SJSA1 (cell line): ENCODE data around the gene PRKD3. TPM values are rescaled to one million over a fixed set of nuclear protein-coding genes. Genes with fewer than 3 reads are reported as not detected.

Experiments used
- DNase-seq, 2 experiments: peaks; one replicate each; pipeline ENCODE4 v3.0.0-alpha.2; 2015 to 2020; ENCODE audit warnings: low spot score in 2 of 2, low read depth in 1 of 2
- H3K27ac ChIP-seq: fragments of 250-450 bp; sonication (Bioruptor Pico); 2 replicates; pipeline ENCODE4 v1.5.1; 2020; ENCODE audit warnings: mild to moderate bottlenecking, moderate library complexity
- H3K27me3 ChIP-seq: fragments of 250-450 bp; sonication (Bioruptor Pico); replicated peaks from 2 replicates; pipeline ENCODE4 v1.5.1; 2020; ENCODE audit warnings: mild to moderate bottlenecking, moderate library complexity
- H3K36me3 ChIP-seq: fragments of 250-450 bp; sonication (Bioruptor Pico); 2 replicates; pipeline ENCODE4 v1.5.1; 2020; ENCODE audit warnings: mild to moderate bottlenecking
- H3K4me1 ChIP-seq: fragments of 250-450 bp; sonication (Bioruptor Pico); replicated peaks from 2 replicates; pipeline ENCODE4 v1.6.1; 2021; ENCODE audit warnings: mild to moderate bottlenecking
- H3K4me3 ChIP-seq: fragments of 250-450 bp; sonication (Bioruptor Pico); 2 replicates; pipeline ENCODE4 v1.5.1; 2020; ENCODE audit warnings: mild to moderate bottlenecking
- H3K9me3 ChIP-seq: fragments of 250-450 bp; sonication (Bioruptor Pico); replicated peaks from 2 replicates; pipeline ENCODE4 v1.5.1; 2020; ENCODE audit warnings: mild to moderate bottlenecking
- total RNA-seq: library from RNA; depleted of rRNA; stranded (reverse); fragments of >200 nt; shearing (Covaris generic); gene quantifications from 2 replicates; pipeline ENCODE4 v1.2.3, GENCODE V29; 2014

Gene PRKD3
- total RNA-seq, 1 experiment from 2014 or later: 78.9 TPM

DNA sequence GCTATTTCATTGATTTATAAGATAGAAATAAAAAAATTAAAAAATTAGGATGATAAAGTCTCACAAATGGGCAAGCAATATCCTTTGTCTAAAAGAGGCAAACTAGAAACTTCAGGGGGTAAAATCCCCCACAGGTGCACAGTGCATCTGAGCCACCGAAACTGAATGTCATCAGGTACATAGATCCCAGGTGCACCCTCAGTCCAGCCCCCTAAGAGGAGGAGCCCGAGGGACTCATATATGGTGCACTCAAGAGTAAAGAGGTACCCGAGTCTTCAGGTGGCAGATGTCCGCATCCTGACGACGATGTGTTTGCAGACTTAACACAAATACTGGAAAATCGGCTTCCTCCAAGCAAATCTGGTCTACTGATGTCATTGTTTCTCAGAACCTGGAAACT, 31.1 kb upstream of the PRKD3 start:
- H3K4me1 ChIP-seq: no peaks in the 10 kb centered on the region
- no peak for DNase-seq
- no peaks in the 10 kb centered on the region for H3K36me3 ChIP-seq
- H3K27ac ChIP-seq: no peak overlapping the region
- no peaks in the 10 kb centered on the region for H3K9me3 ChIP-seq
- H3K4me3 ChIP-seq: no peak overlapping the region
- H3K27me3 ChIP-seq: 0 out of 2 replicates have a peak, but pooled peaks cover 2% of the 10 kb centered on the region

DNA sequence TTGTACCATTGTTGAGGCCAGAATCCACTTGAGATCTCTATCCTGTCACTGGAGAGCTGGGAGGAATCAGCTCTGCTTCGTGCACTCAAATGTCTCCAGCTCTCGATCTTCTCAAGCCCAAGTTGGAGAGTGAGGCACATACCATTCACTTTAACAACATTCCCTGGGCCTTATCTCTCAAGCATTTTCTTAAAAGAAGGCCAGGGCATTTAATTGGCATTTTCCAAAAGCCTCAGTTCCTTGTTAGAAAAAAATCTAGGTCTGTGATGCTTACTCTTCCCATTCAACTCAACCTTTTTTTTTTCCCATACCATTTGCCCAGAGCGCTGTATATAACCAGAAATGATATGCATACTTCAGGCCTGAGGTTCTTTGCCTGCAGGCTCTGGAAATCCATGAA, 29.9 kb upstream of the PRKD3 start:
- no peaks in the 10 kb centered on the region for H3K4me1 ChIP-seq
- H3K36me3 ChIP-seq: no peaks in the 10 kb centered on the region
- no peak overlapping the region for H3K27ac ChIP-seq
- H3K4me3 ChIP-seq: no peak overlapping the region
- H3K27me3 ChIP-seq: 0 out of 2 replicates have a peak, but pooled peaks cover 2% of the 10 kb centered on the region
- DNase-seq: no peak
- no peaks in the 10 kb centered on the region for H3K9me3 ChIP-seq

DNA sequence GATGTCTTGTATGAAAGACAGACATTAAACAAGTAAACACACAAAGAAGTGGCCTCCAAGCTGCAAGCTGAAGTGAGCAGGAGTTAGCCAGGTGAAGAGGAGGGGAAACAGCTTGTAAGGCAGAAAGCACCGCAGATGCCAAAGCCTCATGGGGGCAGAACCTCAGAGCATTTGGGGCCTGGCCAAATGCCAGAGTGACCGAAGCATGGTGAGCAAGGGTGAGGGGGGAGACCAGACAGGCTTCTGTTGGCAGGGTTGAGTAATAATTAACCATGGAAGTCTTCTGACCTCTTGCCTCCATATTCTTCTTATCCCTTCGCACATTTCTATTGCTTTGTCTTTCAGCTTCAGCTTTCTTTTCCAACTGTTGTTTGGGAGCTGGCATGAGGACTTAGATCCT, 25.4 kb upstream of the PRKD3 start:
- H3K36me3 ChIP-seq: no peaks in the 10 kb centered on the region
- no peak overlapping the region for H3K27ac ChIP-seq
- no peak overlapping the region for H3K4me3 ChIP-seq
- H3K9me3 ChIP-seq: no peaks in the 10 kb centered on the region
- H3K4me1 ChIP-seq: peaks cover 4% of the 10 kb centered on the region
- no peaks in the 10 kb centered on the region for H3K27me3 ChIP-seq
- DNase-seq: no peak

DNA sequence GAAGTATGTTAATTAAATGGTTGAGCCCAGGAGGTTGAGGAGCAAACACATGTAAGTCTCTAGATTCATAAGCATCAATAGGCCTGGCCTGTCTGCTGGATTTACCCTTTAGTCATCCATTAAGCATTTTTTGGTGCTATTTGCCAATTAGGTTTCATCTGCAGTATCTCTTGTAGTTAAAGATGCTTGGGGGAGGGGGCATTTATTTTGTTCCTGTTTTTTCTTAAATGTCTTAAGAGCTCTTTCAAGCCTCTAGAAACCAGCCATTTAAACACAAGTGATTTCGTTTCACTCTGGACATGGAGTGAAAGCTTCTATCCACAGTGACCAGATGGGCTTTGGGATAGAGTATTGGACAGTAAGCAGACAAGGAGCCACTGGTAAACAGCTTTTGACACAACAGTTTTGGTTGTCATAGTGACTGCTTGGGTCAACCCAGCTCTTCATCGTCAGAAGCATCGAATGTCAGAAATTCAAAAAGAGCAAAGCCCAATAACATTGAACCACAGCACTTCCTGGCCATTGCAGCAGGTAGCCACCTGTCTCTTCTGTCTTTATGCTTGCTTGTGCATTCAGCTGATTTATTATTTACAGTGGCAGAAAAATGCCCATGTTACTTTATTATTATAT, 24.7 kb upstream of the PRKD3 start:
- no peaks in the 10 kb centered on the region for H3K27me3 ChIP-seq
- peaks cover 11% of the 10 kb centered on the region for H3K4me1 ChIP-seq
- no peak for DNase-seq
- H3K9me3 ChIP-seq: no peaks in the 10 kb centered on the region; the same call in 1 of the 2 replicates
- no peak overlapping the region for H3K27ac ChIP-seq
- H3K36me3 ChIP-seq: no peaks in the 10 kb centered on the region
- no peak overlapping the region for H3K4me3 ChIP-seq

DNA sequence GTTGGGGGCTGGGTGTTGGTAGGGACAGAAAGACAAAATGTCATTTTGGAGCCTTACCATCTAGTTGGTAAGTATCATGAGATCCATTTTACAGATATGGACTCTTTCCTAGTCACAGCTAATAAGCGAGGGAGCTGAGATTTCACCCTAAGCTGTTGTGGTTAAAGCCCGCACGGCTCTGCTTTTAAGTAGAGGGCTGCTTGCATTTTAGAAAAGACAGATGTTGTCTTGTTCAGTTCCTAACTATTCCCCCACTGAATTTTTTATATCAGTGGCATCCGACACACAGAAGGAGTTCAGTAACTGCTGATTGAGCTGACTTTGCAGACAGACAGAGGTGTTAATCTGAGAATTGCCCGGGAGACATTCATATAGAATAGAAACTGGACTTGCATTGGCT, 23.5 kb upstream of the PRKD3 start:
- Histone ChIP-seq H3K36me3 (no peaks in the 10 kb centered on the region), H3K4me1 (peaks cover 21% of the 10 kb centered on the region), H3K27ac (no peak overlapping the region), H3K4me3 (no peak overlapping the region), H3K27me3 (no peaks in the 10 kb centered on the region), H3K9me3 (no peaks in the 10 kb centered on the region; the same call in 1 of the 2 replicates)
- no peak for DNase-seq

DNA sequence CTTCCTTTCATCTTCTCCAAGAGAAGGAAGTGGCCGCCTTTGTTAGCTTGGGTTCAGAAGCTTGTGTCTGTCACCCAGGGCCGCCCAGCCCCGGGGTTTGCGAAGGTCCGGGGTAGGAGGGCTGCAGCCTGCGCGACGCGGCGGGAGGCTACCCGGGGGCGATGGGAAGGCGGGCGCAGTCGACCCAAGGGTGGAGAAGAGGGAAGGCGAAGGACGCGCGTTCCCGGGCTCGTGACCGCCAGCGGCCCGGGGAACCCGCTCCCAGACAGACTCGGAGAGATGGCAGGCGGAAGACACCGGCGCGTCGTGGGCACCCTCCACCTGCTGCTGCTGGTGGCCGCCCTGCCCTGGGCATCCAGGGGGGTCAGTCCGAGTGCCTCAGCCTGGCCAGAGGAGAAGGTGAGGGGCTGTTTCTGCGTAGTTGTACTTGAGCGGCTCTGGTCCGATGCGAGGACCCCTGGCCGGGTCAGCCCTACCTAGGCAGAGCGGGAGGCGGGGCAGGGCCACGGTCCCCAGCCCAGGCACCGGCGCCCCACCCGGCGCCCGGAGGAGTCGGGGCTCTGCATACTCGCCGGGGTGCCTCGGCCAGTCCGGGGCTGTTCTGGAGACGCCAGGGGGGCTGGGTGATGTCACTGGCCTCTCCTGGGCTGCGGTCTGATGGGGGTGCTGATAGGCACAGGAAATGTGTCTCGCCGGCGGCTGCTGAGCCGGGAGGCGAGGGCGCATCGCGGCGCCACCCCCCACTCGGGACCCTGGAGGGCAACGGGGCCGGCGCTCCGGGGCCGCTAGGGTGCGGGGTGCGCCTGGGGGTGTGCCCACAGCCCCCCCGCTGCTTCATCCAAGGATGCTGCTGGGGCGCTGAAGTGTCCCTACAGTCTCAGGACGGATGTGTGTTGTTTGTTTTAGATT, 20.1 kb upstream of the PRKD3 start, which contains the start of gene QPCT:
Gene QPCT, plus strand, starts transcription at position 178 of the 909 bp plus-strand sequence. Its CDS starts 102 bp downstream, at position 280.
- DNase-seq: peak; percentile 47 to 74

DNA sequence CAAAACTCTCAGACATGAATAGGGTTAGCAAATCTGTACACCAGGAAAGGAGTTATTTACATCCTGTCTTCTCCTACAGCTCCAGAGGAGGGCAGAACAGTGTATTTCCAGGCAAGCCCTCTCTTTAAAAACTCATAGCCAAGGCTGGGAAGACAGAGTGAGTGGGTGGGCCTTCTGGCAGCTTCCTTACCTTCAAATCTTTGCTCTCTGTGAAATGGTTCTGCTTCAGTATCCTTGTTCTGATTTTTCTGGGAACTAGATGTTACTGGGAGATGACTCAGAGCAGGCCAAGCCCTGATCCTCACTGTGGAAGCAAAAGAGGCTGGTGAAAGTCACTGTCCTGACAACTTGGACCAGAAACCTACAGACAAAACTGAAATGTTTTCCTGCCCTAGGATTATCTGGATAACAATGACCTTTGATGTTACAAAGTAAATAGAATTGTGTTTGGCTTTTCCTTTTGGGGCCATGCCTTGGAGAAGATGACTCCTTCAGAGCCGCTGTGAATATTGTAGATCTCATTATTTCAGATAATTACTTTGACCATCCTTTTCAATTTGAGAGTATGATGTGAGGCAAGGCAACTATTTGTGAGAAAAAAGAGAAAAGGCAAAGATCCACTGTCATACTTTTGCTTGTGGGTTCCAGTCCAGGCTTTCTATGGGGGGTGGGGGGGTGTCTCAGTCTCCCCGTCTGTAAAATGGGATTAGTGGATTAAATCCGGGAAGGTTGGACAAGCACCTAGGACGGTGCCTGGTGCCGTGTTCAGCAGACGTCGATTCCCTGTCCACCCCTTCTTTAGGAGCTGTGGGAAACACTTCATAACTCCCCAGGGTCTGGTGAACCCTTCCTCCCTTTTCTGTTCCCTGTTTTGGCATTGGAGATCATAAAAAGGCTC, 19.2 kb upstream of the PRKD3 start:
- peak in 1 of 2 experiments; percentile 30 for DNase-seq
- Histone ChIP-seq H3K36me3 (no peaks in the 10 kb centered on the region), H3K4me1 (peaks cover 21% of the 10 kb centered on the region), H3K27me3 (no peaks in the 10 kb centered on the region), H3K9me3 (no peaks in the 10 kb centered on the region; the same call in 1 of the 2 replicates), H3K27ac (0 out of 2 replicates have a peak overlapping the region, but pooled peaks have one; percentile 43), H3K4me3 (peak overlapping the region; percentile 48)

More for the DNA sequence above, 20.1 kb upstream of the PRKD3 start, which contains the start of gene QPCT:
- peak within 1 kb of the TSS; percentile 48 for H3K4me3 ChIP-seq
- H3K27ac ChIP-seq: peak within 1 kb of the TSS; percentile 43; the same call in 1 of the 2 replicates
- no peaks in the 10 kb centered on the region; the same call in 1 of the 2 replicates for H3K9me3 ChIP-seq
- H3K36me3 ChIP-seq: no peaks in the 10 kb centered on the region
- H3K27me3 ChIP-seq: no peaks in the 10 kb centered on the region
- H3K4me1 ChIP-seq: peaks cover 21% of the 10 kb centered on the region

DNA sequence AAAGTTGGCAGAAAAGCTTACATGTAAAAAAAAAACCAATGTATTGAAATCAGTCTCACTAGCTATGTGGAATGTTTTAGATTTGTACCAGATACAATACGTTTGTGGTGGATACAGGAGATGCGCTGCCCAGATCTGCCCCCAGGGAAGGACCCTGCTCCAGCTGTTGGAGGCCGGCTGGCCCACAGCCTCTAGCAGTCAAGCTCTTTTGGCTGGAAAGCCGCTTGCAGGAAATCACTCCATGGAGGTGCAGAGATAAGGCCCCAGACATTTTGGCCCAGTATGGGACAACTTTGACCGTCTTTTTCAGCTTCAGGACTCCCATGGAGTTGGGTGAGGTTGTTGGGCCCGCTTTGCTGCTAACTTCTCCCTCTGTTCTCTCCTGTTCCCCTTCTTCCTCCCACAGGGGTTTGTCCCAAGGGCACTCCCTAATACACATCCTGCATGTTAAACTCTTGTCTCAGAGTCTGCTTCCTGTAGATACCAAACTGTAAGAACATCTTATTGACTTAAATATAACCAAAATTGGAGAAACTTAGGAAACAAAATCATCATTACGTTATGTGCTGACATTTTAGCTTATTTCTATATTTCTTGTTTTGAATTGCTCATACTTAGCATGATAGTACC, 18.1 kb upstream of the PRKD3 start:
- no peak for DNase-seq
- Histone ChIP-seq H3K4me3 (no peak overlapping the region), H3K36me3 (no peaks in the 10 kb centered on the region), H3K9me3 (no peaks in the 10 kb centered on the region; the same call in 1 of the 2 replicates), H3K4me1 (peaks cover 21% of the 10 kb centered on the region), H3K27me3 (no peaks in the 10 kb centered on the region), H3K27ac (no peak overlapping the region)

DNA sequence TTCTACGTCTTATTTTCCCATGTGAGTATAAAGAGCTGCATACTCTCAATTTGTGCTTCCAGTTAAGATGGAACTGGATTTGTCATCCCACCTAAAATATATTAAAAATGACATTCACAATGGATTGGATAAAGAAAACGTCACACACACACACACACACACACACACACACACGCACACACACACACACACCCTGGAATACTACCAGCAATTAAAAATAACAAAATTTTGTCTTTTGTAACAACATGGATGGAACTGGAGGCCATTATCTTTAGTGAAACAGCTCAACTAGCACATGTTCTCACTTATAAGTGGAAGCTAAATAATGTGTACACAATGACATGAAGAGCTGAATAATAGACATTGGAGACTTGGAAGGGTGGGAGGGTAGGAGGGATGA, 16.0 kb upstream of the PRKD3 start:
- Histone ChIP-seq H3K27ac (no peak overlapping the region), H3K9me3 (no peaks in the 10 kb centered on the region; the same call in 1 of the 2 replicates), H3K4me3 (no peak overlapping the region), H3K27me3 (no peaks in the 10 kb centered on the region; the same call in 1 of the 2 replicates), H3K4me1 (peaks cover 21% of the 10 kb centered on the region), H3K36me3 (no peaks in the 10 kb centered on the region)
- no peak for DNase-seq

DNA sequence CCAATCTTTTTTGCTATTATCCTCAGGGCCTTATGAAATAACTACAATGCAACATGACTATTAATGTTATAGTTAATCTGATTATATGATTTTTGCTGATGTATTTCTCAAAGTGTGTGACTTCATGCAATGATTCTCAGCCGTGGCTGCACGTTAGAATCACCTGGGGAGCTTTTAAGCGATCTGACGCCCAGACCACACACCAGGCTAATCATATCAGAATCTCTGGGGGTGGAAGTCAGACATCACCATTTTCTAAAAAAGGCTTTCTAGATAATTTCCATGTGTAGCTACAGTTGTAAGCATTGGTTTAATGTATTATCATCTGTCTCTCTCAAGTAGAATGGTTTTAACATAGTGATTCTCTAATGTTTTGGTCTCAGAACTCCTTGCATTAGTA, 14.3 kb upstream of the PRKD3 start:
- H3K27me3 ChIP-seq: no peaks in the 10 kb centered on the region; the same call in 1 of the 2 replicates
- H3K4me1 ChIP-seq: peaks cover 5% of the 10 kb centered on the region; the same call in 1 of the 2 replicates
- H3K27ac ChIP-seq: no peak overlapping the region
- H3K9me3 ChIP-seq: no peaks in the 10 kb centered on the region
- DNase-seq: no peak
- H3K36me3 ChIP-seq: no peaks in the 10 kb centered on the region
- H3K4me3 ChIP-seq: no peak overlapping the region

DNA sequence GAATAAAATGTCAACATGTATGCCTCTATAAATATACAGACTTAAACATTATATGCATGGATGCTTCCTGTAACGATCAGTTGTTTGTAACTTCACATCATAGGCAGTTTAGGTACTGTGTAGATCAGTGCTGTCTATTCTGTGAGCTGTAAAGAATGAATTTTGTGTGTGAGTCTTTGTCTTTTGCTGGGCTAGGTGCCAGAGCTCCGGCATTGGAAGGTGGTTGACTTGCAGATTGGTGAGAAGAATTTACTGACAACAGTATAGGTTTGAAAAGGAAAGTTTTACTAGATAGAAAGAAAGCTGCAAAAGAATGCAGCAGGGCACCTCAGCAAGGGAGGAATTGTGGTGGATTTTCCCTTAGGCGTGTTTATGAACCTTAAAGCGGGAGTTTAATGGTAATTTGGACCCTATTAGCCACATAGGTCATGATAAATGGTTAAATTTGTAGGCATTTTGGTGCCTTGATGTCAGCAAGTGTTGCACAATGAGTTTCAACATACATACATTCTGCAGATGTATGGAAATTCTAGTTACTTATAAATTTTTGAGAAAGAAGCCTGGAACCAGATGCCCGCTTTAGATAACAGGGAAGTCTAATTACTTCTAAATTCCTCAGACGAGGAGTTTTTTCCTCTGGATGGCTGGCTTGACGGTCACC, 13.1 kb upstream of the PRKD3 start:
- Histone ChIP-seq H3K9me3 (no peaks in the 10 kb centered on the region), H3K27me3 (no peaks in the 10 kb centered on the region; the same call in 1 of the 2 replicates), H3K4me1 (no peaks in the 10 kb centered on the region), H3K4me3 (no peak overlapping the region), H3K27ac (no peak overlapping the region), H3K36me3 (no peaks in the 10 kb centered on the region)
- no peak for DNase-seq

DNA sequence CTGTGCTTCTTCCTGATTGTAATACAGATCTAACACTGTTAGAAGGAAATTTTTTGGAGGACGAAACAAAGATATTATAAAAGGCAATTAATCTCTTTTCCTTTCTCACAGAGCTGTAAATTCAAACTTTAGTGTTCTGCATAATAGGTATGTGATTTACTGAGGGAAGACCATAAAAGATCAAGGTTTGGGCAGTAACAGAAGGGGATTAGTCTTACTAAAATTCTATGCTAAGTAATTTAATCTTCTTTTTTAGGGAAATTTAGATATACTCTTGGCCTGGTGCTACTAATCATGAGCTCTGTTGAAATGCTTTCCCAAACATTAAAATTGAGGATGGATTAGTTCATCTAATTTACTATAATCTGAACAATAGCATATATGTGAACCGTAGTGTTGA, 11.0 kb upstream of the PRKD3 start:
- no peak for DNase-seq
- Histone ChIP-seq H3K4me3 (no peak overlapping the region), H3K27me3 (no peaks in the 10 kb centered on the region; the same call in 1 of the 2 replicates), H3K27ac (no peak overlapping the region), H3K4me1 (no peaks in the 10 kb centered on the region), H3K9me3 (no peaks in the 10 kb centered on the region), H3K36me3 (no peaks in the 10 kb centered on the region)
